GM19043 (cell line): ENCODE data around the gene DPP7.

Experiments
- ATAC-seq: cut with Tn5 transposase; IDR thresholded peaks from one replicate; pipeline ENCODE4 v1.9.1; 2021; ENCODE audit warnings: low read depth; ENCODE audit not compliant: unreplicated experiment

DPP7 gene

GRCh38 chr9:137112564-137113384 is 1.8 kb downstream of the DPP7 start:
- no peak for ATAC-seq

DNA sequence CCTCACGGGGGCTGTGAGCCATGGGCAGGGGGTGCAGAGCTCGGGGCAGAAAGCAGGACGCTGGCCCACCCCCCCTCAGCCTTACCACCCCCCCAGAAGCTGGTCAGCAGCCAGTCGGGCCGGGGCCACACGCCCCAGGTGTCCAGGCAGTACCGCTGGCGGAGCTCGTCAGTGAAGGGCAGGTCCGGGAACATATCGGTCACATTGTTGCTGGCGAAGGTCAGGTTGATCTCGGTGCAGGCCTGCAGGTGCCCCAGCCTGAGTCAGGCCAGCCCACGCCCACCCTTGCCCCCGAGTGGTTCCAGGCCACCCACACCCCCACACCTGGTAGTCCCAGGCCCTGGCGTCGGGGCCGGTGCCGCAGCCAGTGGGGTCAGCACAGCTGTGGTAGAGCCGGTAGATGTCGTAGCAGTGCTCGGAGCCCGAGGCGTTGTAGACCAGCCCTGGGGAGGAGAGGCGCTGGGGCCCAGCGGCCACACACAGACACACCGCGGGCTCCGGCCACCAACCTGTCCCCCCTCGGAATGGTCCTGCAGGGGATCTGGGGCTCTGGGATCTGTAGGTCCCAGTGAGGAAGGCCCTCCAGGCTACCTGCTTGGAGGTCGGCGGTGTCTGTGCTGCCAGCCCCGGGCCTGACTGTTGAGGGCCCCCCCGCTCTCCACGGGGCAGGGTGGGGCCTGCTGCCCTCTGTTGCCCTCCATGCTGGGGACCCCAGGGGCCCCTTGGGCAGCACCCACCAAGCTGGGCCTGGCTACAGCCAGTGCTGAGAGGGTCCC is 2.6 kb downstream of the DPP7 start:
- no peak for ATAC-seq

DNA sequence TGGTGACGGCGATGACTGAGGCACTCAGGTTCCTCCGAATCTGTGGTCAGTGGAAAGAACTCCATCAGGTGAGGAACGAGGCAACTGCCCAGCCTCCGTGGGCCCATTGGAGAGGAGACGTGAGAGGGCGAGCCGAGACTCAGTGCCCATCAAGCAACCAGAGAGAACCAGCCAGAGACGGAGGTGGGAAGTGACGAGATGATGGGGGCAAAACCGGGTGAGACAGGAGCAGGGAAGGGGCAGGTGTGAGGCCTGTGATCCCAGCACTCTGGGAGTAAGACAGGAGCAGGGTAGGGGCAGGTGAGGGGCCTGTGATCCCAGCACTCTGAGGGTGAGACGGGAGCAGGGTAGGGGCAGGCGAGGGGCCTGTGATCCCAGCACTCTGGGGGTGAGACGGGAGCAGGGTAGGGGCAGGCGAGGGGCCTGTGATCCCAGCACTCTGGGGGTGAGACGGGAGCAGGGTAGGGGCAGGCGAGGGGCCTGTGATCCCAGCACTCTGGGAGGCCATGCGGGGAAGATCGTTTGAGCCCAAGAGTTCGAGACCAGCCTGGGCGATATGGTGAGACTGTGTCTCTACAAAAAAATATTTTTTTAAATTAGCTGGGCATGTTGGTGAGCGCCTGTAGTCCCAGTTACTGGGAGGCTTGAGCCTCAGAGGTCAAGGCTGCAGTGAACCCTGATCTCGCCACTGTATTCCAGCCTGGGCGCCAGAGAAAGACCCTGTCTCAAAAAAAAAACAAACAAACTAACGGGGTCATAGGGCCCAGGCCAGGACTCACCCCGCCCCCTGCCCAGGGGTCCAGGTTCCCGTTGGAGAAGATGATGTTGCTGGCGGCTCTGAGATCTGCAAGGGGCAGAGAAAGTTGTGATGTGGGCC is 3.4 kb downstream of the DPP7 start:
- ATAC-seq, result no peak

- no peak for ATAC-seq
Observed at GRCh38 chr9:137110147-137110910, 4.2 kb downstream of the DPP7 start.

- no peak for ATAC-seq
Observed at GRCh38 chr9:137109250-137110146, 5.0 kb downstream of the DPP7 start.

DNA sequence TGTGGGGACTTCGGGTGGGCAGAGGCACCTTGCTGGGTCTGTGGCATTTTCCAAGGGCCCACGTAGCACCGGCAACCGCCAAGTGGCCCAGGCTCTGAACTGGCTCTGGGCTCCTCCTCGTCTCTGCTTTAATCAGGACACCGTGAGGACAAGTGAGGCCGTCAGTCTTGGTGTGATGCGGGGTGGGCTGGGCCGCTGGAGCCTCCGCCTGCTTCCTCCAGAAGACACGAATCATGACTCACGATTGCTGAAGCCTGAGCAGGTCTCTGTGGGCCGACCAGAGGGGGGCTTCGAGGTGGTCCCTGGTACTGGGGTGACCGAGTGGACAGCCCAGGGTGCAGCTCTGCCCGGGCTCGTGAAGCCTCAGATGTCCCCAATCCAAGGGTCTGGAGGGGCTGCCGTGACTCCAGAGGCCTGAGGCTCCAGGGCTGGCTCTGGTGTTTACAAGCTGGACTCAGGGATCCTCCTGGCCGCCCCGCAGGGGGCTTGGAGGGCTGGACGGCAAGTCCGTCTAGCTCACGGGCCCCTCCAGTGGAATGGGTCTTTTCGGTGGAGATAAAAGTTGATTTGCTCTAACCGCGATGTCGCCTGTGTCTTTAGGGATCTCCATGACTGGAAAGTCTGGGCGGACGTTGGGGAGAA is 5.8 kb downstream of the DPP7 start:
- ATAC-seq, result no peak

DNA sequence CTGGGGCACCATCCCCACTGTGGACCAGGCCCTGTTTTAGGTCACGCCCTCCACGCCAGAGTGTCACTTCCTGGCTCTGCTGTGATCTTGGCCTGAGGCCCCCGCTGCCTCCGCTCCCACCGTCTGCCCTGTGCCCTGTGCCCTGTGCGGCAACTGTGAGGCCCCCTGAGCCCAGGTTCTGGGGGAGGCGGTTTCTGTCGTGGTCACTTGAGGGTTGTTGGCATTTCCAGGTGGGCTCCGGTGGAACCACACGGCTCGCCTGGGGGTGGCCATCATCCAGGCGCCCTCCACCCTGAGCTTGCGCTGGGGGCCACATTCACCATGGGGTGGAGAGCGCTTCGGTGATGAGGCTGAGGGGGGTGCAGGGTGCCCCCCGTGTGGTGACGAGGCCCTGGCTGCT is 6.6 kb downstream of the DPP7 start:
- no peak for ATAC-seq

DNA sequence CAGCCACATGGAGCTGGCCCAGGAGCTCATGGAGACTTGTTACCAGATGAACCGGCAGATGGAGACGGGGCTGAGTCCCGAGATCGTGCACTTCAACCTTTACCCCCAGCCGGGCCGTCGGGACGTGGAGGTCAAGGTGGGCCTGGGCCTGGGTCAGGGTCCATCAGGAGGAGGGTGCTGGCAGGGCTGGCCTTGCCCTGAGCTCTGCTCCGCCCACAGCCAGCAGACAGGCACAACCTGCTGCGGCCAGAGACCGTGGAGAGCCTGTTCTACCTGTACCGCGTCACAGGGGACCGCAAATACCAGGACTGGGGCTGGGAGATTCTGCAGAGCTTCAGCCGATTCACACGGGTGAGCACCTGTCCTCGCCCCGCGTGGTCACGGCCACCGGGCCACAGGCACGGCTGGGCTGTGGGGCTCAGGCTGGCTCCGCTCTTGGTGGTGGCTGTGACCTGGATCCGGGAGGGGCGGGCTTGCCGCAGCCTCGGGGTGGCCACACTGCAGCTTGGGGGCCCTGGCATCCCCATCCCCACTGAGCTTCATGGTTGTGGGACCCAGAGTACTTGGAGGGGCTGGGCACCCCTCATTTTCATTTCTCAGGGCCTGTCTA is 7.1 kb downstream of the DPP7 start:
- ATAC-seq, result no peak

GRCh38 chr9:137106662-137107250 is 7.8 kb downstream of the DPP7 start:
- ATAC-seq, result no peak

- ATAC-seq, result no peak
Observed at GRCh38 chr9:137105814-137106661, 8.5 kb downstream of the DPP7 start.

DNA sequence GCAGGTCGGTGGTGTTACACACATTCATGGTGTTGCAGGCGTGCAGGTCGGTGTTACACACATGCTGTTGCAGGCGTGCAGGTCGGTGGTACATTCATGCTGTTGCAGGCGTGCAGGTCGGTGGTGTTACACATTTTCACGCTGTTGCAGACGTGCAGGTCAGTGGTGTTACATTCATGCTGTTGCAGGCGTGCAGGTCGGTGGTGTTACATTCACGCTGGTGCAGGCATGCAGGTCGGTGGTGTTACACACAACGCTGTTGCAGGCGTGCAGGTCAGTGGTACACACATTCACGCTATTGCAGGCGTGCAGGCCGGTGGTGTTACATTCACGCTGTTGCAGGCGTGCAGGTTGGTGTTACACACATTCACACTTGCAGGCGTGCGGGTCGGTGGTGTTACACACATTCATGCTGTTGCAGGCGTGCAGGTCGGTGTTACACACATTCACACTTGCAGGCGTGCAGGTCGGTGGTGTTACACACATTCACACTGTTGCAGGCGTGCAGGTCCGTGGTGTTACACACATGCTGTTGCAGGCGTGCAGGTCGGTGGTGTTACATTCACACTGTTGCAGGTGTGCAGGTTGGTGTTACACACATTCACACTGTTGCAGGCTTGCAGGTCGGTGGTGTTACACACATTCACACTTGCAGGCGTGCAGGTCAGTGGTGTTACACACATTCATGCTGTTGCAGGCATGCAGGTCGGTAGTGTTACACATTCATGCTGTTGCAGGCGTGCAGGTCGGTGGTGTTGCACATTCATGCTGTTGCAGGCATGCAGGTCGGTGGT is 11.1 kb downstream of the DPP7 start:
- no peak for ATAC-seq

GRCh38 chr9:137099231-137099630 is 15.3 kb downstream of the DPP7 start:
- ATAC-seq, result no peak

DNA sequence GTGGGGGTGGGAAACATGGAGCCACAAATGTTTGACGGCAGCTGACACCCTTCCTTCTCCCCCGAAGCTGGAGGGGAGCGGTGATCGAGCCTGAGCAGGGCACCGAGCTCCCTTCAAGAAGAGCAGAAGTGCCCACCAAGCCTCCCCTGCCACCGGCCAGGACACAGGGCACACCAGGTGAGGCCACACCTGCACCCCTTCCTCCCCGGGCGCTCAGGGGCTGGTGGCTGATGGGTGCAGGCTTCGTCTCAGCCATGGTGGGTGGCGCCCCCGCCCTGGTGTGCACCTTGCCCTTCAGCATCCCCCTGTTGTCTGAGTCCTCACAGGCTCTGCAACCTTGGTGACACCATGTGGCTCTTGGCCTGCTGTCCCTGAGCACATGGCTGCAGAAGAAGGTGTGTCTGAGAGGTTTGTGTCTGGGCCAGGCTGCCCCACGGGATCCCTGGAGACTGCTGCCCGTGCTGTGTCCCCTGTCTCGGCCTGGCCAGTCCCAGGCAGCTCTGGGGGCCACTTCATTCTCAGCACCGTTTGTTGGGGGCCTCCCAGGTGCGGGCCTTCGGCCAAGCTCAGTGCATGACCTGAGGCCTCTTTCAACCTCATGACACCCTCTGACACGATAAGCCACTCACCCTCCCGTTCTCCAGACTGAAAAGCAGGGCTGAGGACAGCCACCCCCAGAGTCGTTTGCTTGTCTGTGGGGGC is 16.6 kb downstream of the DPP7 start:
- ATAC-seq, result no peak

- no peak for ATAC-seq
Observed at GRCh38 chr9:137096785-137097546, 17.6 kb downstream of the DPP7 start.
